Activated T-cell treated with anti-CD3 and anti-CD28 coated beads for 24 hours (primary cell): ENCODE measurements around the gene GSX1.
A peak's percentile ranks its signal among the peaks of the same experiment; 100 is the strongest.
"Not testable (repeated sequence)": the region's sequence is repeated elsewhere in the genome, so short reads cannot be mapped to it uniquely, and the experiment has no call there.

Source experiments
- DNase-seq: peaks from one replicate; pipeline ENCODE4 v3.0.0-alpha.2; 2020; ENCODE audit warnings: low read depth

Gene GSX1

DNA sequence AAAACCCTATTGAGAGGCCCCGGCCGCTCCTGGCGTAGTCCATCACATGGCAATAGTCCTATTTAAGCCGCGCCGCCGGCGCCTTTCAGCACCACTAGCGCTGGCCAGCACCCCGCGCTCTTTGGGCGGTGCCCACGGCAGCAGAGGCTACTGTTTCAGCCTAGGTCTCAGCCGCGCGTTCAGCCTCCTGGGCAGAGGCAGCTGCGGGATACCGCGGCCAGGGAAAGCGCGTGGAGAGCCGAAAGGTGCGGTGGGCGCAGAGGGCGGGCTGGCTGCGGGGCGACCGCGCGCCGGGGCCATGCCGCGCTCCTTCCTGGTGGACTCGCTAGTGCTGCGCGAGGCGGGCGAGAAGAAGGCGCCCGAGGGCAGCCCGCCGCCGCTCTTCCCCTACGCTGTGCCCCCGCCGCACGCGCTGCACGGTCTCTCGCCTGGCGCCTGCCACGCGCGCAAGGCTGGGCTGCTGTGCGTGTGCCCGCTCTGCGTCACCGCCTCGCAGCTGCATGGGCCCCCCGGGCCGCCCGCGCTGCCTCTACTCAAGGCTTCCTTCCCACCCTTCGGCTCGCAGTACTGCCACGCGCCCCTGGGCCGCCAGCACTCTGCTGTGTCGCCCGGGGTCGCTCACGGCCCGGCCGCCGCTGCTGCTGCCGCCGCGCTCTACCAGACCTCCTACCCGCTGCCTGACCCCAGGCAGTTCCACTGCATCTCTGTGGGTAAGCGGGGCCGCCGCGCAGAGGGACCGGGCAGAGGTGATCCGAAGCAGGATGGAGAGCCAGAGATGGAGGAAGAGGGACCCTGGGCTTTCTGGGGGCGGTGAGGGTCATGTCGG, at the start of gene GSX1:
Gene GSX1, plus strand, starts transcription at position 91 of the 826 bp plus-strand sequence. Its CDS starts 208 bp downstream, at position 299.
- DNase-seq, result peak; percentile 22

DNA sequence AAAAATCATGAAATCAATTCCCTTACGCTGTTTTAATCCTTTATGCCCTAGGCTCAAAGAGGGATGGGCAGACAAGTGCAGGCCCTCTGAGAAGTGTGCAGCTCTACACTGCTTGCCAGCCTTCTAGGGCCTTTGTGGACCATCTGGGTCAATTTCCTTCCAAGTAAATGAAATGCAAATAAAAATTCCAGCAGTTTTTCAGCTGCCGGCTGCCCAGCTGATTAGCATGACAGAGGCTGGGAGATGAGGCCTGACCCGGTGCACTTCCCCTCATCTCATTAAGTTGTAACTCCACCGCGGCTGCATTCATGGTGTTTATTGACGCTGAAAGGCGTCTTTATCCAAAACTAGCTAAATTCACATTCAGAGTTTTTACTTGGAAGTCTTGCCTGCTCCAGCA, 47.5 kb upstream of the GSX1 start:
- no peak for DNase-seq

DNA sequence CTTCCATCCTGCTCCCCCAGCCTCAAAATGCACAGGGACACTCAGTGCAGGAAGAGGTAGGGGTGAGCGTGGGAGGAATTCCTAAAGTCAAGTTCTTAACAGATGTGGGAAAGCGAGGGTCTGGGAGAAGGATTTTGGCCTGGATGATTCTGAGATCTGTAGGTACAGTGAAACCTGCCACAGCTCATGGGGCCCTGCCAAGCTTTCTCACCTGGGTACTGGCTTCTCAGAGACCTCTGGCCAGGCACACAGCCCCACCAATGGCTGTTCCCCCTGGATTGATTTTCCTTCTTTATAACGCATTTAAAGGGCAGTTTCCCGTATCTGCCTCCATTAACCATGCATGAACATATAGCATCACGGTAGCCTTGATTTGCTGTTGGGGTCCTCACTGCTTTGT, 47.0 kb upstream of the GSX1 start:
- no peak for DNase-seq

DNA sequence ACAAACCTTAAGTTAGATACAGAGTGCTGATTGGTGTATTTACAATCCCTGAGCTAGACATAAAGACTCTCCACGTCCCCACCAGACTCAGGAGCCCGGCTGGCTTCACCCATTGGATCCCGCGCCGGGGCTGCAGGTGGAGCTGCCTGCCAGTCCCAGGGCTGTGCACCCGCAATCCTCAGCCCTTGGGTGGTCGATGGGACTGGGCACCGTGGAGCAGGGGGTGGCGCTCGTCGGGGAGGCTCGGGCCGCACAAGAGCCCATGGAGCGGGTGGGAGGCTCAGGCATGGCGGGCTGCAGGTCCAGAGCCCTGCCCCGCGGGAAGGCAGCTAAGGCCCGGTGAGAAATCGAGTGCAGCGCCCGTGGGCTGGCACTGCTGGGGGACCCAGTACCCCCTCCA, 44.1 kb upstream of the GSX1 start:
- DNase-seq, result not testable (repeated sequence)

DNA sequence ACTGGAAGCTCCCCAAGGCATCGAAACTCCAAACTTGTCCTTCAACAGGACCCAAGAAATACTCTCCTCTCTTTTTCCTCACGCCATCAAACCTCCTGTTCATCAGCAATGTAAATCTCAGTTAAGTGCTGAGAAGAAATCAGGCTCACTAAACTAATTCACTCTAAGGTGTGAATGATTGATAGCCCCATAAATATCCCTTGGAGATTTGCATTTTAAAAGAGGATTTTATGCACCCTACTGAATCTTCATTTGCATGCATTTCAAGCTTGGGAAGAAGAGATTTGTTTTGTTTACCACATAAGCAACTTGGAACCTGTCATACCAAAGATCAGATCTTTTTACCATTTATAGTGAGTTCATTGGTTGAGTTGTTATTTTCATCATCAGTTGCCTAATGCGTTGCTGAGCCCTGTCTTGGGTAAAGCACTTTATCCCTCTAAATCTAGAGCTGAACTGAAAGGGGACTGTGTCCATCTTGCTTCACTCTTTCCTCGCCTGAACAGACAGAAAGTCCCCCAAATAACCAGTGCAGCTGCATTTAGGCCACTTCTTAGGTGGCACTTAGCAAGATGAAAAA, 40.2 kb upstream of the GSX1 start:
- no peak for DNase-seq

DNA sequence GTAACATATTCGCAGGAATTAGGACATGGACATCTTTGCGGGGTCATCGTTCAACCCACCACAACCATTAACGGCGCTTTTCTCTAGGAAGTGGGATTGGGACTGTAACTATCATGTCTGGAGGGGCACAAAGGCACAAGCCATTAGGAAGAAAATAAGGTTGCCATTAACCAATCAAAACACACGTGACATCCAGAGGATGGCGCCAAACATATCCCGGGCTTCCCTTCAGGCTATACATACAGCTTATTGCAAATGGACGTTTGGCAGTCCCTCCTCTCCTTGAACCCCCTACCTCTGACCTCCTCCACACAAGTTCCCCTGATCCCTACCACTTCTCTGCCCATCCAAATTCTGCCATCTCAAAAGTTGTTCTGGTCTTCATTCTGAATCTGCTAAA, 26.6 kb upstream of the GSX1 start:
- DNase-seq, result no peak

DNA sequence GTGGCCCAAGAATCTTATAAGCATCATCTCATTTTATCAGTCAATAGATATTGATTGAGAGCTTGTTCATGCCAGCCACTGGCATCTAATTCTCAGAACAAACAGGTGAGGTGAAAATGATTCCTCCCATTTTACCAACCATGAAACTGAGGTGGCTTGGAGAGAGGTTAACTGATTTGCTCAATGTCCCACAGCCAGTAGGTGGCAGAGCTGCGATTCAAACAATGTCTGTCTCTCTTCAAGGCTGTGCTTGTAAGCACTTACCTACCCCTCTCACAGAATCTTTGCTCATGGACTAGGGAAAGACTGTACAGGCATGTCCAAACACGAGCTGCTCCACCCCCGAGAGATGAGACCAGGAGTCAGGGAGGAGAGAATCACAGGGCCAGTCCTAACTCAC, 21.5 kb upstream of the GSX1 start:
- DNase-seq, result no peak

DNA sequence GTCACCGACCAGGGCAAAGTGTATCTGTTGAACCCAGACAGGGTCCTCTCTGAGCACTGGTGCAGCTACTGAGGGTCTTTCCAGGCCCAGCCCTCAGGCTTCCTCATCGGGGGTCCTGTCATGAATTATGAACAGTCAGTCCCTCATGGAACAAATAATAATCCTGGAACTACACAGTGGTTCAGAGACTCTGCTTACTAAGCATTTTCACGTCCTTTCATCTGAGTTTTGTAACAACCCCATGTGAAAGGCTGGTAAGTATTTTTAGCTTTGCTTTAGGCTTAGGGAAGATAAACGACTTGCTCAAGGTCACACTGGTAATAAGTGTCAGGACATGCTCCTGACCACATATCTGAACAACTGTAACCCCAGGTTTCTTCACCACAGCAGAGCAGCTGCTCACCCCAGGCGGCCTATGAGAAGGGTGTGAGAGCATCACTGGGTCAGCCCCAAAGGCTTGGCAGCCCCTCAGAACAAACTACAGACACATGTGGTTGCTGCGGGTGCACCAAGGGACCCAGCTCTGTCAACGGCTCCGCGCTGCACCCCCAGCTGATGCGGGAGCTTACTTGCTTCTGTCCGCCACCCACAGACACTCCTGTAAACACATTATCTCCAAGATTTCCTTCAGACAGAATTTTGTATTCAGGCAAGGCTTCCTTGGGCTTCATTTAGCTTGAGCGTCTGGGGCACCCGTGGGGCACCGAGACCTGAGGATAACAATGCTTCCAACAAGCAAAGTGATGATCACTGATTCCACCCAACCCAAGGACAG, 19.4 kb upstream of the GSX1 start:
- DNase-seq, result no peak

DNA sequence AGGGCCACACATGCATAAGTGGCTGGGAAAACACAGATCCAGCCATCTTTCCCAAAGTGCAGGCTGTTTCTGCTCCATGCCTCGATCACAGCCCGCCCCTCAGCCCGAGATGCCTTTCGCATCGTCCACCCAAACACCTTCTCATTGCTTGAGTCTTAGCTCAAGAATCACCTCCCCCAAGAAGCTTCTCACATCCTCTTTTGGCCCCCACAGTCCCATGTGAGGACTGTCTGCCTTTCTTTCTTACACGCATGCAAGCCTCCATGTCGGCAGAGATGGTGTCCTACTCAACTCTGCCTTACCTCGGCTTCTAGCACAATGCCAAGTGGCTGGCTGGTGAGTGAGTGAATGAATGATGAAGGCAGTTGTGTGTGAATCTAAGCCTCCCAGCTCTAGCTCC, 18.1 kb upstream of the GSX1 start:
- no peak for DNase-seq

DNA sequence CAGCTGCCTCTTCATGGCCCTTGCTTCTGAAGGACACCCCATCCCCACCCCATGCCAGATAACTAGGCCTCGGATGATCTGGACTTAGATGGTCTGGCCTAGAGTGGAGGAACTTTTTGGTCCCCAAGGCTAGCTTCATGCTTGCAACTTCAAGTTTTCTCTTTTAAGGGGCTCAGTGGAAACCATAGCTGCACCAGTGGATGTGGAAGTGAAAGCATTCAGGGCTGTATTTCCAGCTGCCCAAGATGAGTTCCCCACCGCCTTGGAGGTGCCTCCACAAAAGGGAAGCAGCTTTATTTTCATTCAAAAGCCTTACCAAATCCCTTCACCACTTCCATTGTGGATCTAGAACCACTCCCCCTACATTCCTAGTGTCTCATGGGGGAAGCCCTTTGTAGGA, 17.6 kb upstream of the GSX1 start:
- no peak for DNase-seq

DNA sequence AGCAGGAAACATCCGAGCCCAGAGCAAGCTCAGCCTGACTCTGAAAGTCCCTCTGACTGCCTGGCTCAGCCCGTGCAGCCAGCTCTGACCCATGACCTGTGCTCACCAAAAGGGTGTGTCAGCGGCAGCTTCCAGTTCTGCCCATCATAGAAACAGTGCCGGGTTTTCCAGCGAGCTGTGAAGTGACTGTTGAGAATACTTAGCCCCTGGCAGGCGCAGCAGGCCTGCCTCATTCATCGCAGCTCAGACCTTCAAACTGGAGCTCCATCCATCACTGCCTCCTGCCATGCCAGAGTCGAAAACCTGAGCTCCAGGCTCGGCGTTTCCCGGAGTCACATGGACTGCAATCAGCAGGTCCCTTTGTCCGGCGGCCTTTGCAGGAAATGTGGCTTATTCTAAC, 16.3 kb upstream of the GSX1 start:
- DNase-seq, result no peak

DNA sequence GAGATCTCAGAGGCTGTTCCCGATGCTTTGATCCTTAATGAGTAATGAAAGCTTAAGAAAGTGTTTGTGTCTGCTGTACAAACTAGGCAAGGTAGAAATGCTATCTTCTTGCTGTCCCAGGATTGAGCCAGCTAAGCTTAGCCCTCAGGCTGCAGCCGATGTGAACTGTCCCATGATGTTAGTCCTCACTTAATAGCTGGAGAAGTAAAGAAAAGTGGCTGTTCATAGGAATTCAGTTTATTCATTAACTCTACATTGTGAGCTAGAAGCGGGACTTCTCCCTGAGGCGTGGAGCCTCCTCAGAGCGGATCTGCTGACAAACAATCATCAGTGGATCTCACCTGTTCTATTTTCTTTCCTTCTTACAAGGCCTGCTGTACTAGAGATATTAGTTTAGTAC, 10.1 kb upstream of the GSX1 start:
- no peak for DNase-seq

DNA sequence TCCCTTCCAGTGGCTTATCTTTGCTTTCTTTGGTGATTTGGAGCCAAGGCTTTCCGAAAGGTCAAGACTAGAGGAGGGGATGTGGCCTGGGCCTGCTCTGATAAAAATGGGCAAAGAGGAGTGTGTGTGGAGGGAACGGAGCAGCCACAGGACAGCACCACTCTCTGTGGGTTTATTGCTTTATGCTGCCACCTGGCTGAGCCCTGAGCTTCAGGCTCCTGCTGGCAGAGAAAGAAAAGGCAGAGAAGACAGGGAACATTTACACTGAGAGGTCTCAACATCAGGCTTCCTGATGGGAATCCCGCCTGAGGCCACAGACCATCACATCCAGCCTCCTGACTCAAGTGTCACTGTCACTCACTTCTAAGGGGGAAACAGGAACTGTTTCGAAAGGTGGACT, 9.2 kb upstream of the GSX1 start:
- no peak for DNase-seq

DNA sequence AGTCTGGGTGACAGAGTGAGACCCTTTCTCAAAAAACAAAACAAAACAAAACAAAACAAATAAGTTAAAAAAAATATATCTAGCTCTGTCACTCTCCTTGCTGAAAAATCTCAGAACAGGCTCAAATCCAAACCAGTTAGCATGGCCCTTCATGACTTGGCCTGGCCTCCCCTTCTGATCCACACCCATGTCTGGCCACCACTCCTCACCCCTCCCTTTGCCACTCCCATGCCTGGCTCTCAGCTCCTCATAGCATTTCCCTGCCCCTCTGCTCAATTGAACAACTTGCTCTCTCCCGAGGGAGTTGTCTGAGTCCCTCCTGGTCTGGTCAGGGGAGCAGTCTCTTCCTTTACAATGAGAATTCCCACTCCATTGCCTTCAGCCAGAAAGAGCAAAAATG, 4.0 kb upstream of the GSX1 start:
- DNase-seq, result no peak

DNA sequence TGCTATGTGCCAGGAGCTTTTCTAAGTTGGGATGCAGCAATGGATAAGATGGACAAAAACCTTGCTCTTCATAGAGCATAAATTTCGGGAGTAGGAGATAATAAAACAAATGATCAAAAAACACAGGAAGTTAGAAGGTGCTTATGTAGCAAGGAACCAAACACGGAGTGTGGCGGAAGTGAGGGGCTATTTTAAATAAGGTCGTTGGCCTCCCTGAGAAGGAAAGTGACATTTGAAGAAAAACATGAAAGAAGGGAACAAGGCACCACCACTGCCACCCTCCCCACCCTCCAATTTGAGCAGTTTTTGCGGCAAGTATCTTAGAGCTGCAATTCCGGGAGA, 3.2 kb upstream of the GSX1 start:
- no peak for DNase-seq

DNA sequence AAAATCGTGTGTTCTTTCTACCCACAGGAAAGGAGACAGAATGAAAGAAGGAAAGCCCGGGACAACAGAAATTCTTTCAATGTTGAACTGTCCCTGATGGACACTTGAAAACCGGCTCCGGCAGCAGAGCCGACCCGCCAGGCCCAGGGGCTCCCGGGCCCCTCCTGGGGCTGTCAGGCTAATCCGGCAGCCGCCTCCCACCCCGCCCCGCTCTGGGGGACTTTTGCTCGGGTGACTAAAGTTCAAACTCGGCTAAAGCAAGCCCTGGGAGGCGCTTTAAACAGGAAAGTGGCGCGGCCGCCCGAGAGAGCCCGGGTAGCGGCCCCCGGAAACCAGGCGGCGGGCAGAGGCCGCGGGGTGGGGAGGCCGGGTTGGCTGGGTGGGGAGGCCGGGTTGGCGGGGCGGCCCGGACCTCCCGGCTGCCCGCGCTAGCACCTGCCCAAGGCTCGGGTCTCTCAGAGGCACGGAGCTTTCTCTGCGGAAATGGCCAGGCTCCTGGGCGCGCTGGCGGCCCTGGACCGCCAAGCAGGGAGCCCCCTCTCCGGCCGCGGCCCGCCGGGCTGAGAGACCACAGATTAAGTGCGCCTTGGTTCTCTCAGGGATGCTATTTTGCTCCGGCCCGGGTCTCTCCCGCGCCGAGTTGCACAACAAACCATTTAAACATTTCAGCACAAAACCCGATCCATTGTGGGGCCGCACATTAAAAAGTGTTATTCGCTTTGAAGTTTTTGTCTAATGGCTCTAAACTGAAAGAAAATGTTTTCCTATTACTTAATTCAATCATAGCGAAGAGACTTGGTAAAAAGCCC, 2.6 kb upstream of the GSX1 start:
- no peak for DNase-seq

DNA sequence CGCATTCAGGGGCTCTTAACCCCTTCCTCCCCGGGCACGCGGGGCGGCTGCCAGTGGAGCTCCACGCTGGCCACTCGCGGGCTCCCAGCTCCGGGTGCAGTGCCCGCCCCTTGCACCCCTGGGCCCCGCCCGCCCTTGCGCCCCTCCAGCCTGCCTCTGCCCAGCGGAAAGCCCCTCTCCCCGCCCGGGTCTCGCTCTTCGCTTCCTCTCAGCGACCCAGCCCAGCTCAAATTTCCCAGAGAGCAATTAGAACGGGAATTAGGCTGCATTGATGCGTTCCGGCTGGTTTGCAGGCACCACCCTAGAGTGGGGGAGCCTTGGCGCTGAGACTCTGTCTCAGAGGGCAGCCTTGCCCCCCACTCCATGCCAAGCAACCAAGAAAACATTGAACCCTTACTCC, 1.8 kb upstream of the GSX1 start:
- DNase-seq, result no peak

DNA sequence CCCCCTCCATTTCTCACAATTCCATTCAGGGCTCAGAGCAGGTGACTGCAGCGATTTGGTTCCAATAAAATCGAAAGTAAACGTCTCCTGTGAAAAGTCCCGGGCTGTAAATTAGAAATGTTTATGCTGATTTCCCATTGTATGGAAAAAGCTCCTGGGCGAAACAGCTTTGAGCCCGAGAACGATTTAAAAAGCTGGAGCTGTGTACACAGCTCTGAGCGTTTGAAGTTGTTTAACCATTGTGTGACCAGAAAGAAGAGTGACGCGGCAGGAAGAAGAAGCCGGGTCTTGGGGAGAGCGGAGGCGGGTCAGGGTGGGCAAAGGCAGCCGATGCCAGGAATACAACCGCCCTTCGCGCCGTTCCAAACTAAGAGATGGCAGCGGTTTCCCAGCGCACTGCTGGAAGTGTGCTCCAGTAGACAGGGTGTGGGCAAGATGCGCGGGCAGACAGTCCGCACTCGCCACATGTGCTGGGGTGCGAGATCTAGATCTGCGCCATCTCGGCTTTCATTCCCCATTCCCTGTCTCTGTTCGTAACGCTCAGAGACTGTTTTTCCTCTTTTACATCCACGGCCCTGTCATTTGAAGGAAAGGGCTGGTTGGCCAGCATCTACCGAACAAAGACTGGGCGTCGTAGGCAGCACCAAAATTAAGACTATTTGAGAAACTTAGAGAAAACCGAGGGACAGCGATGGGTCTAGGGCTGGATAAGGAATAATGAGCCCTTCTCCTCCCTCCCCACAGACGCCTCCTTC, 960 bp upstream of the GSX1 start:
- no peak for DNase-seq

DNA sequence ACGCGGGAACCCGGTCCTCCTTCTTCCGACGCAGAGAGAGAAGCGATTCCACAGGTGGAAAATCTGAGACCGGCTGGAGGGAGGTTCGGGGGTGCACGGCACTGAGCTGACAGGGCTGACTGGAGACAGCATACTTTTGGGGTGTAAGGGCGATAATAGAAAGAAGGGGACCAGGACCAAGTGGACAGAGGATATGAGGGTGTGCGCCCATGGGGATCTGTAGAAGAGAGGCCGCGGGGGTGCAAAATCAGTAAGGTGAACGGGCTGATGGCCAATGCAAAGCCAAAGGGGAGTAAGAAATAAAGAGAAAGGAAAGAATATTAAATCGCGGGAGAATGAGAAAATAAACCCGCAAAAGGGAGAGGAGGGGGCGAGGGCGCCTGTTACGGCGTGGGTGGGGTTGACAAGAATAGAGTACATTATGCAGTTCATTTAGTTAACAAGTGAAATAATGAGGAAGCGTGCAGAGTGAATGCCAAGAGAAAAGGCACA, 336 bp upstream of the GSX1 start:
- DNase-seq, result no peak

DNA sequence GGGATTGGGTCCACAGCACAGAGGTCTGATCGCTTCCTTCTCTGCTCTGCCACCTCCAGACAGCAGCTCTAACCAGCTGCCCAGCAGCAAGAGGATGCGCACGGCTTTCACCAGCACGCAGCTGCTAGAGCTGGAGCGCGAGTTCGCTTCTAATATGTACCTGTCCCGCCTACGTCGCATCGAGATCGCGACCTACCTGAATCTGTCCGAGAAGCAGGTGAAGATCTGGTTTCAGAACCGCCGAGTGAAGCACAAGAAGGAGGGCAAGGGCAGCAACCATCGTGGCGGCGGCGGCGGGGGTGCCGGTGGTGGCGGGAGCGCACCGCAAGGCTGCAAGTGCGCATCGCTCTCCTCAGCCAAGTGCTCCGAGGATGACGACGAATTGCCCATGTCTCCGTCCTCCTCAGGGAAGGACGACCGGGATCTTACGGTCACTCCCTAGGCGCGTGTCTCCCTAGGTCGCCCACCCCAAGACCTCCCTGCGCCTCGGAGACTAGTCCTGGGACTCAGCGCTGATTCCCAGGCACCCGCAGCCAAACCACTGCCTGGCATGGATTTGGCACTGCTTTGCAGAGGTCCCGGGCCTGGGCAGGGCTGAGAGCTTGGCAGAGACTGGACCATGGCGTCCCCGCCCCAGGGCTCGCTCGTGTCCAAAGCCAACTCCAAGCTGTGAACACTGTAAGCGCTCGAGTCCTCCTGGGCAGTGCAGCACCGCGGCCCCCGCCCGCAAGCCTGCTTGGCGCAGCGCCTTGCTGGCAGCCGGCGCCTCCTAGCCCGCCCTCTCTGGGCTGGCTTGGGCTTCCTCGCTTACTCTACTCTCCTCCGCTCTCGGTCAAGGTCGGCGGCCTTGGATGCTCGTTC, 1.5 kb downstream of the GSX1 start:
- no peak for DNase-seq

DNA sequence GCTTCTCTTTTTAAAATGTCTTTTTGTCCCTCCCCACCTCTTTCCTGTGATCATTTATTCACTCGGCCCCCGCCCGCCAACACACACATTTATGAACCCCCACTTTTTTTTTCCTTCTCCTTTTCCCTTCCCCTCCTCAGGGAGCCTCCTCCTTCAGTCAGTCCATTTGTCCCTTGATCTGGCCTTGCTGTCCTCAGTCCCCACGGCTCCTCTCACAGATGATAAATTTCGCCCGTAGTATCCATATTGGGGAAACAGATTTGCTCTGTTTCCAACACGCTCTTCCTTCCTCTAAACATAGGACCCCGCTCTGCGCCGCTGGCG, 2.0 kb downstream of the GSX1 start:
- DNase-seq, result no peak
